IMR-90 (cell line): Measurements from ENCODE around the gene BLMH. TPM values are rescaled to one million over a fixed set of nuclear protein-coding genes. Genes with fewer than 3 reads are reported as not detected.

Source experiments
- ATAC-seq: fragments of 200-7000 bp; cut with Tn5 transposase; 2 replicates; pipeline ENCODE4 v1.9.1; 2020; ENCODE audit warnings: low read depth, mild to moderate bottlenecking, moderate library complexity
- BruUV-seq: library from RNA; stranded (reverse); fragments of 400-500 nt; replicated peaks from 2 replicates; lab custom pipeline; 2021; lab: Mats Ljungman, UMichigan
- CTCF ChIA-PET: fragments of 300-600 bp; formaldehyde crosslinking; extraction: SDS; loops from one replicate; lab custom pipeline; 2021; ENCODE audit warnings: antibody characterized with exemption; lab: Yijun Ruan, JAX
- POLR2A ChIA-PET: fragments of 300-600 bp; sonication (Branson Sonifier 250); formaldehyde crosslinking; loops from one replicate; lab custom pipeline; 2022; ENCODE audit warnings: antibody characterized with exemption; ENCODE audit not compliant: unreplicated experiment; lab: Charles Lee
- DNase-seq: peaks from one replicate; pipeline ENCODE4 v3.0.0; 2013
- H2AFZ ChIP-seq: replicated peaks from 2 replicates; pipeline ENCODE3; 2013; ENCODE audit warnings: low read length, mild to moderate bottlenecking; ENCODE audit not compliant: poor library complexity
- H2AK5ac ChIP-seq: 2 replicates; pipeline ENCODE4 v1.6.1; 2013; ENCODE audit warnings: low read depth, low read length, inconsistent platforms
- H2AK9ac ChIP-seq: replicated peaks from 2 replicates; pipeline ENCODE3; 2013; ENCODE audit warnings: mild to moderate bottlenecking, low read depth, low read length, moderate library complexity; ENCODE audit not compliant: poor library complexity
- H2BK120ac ChIP-seq: 2 replicates; pipeline ENCODE4 v1.6.1; 2013; ENCODE audit warnings: low read depth, low read length, inconsistent platforms
- H2BK15ac ChIP-seq: 3 replicates; pipeline ENCODE4 v1.6.1; 2013; ENCODE audit warnings: low read depth, low read length, inconsistent platforms
- H2BK20ac ChIP-seq: 2 replicates; pipeline ENCODE4 v1.6.1; 2013; ENCODE audit warnings: low read depth, mild to moderate bottlenecking, inconsistent platforms, low read length, moderate library complexity
- H2BK5ac ChIP-seq: 2 replicates; pipeline ENCODE4 v1.6.1; 2013; ENCODE audit warnings: mild to moderate bottlenecking, low read depth, low read length, inconsistent platforms; ENCODE audit not compliant: poor library complexity, severe bottlenecking
- H3K14ac ChIP-seq: replicated peaks from 2 replicates; pipeline ENCODE4 v1.6.1; 2013; ENCODE audit warnings: low read depth, low read length, inconsistent platforms
- H3K18ac ChIP-seq: 2 replicates; pipeline ENCODE4 v1.6.1; 2013; ENCODE audit warnings: low read depth, low read length, control low read depth
- H3K23ac ChIP-seq: 2 replicates; pipeline ENCODE4 v1.6.1; 2013; ENCODE audit warnings: low read depth, low read length, inconsistent platforms
- H3K27ac ChIP-seq: 2 replicates; pipeline ENCODE4 v1.5.1; 2013; ENCODE audit warnings: mild to moderate bottlenecking, control low read depth, low read length; ENCODE audit not compliant: insufficient read depth
- H3K27me3 ChIP-seq: 2 replicates; pipeline ENCODE4 v1.6.1; 2013; ENCODE audit warnings: low read length; ENCODE audit not compliant: control insufficient read depth, insufficient read depth
- H3K36me3 ChIP-seq: 2 replicates; pipeline ENCODE4 v1.6.1; 2013; ENCODE audit warnings: low read length, mixed read lengths; ENCODE audit not compliant: control insufficient read depth, insufficient read depth
- H3K4ac ChIP-seq: 2 replicates; pipeline ENCODE4 v1.6.1; 2013; ENCODE audit warnings: low read depth, low read length, inconsistent platforms
- H3K4me1 ChIP-seq: 2 replicates; pipeline ENCODE4 v1.6.1; 2013; ENCODE audit warnings: low read length, mixed read lengths; ENCODE audit not compliant: control insufficient read depth, insufficient read depth
- H3K4me2 ChIP-seq: 2 replicates; pipeline ENCODE4 v1.6.1; 2013; ENCODE audit warnings: low read depth, mild to moderate bottlenecking, control low read depth, low read length, moderate library complexity
- H3K4me3 ChIP-seq: 2 replicates; pipeline ENCODE4 v1.5.1; 2013; ENCODE audit warnings: low read depth, mild to moderate bottlenecking, control low read depth, low read length, moderate library complexity; ENCODE audit not compliant: insufficient read depth
- H3K56ac ChIP-seq: 2 replicates; pipeline ENCODE4 v1.6.1; 2013; ENCODE audit warnings: low read length, inconsistent platforms; ENCODE audit not compliant: insufficient read depth; ENCODE audit errors: extremely low read depth
- H3K79me1 ChIP-seq, 2 experiments: 2 replicates each; pipeline ENCODE4 v1.6.1; 2013; ENCODE audit warnings: low read length in 2 of 2, inconsistent platforms in 1 of 2, low read depth in 1 of 2
- H3K9ac ChIP-seq: 2 replicates; pipeline ENCODE4 v1.6.1; 2013; ENCODE audit warnings: low read depth, low read length, control low read depth
- H3K9me1 ChIP-seq: 2 replicates; pipeline ENCODE4 v1.6.1; 2013; ENCODE audit warnings: low read length, inconsistent platforms; ENCODE audit not compliant: insufficient read depth
- H3K9me3 ChIP-seq: 2 replicates; pipeline ENCODE4 v1.6.1; 2013; ENCODE audit warnings: low read length; ENCODE audit not compliant: control insufficient read depth, insufficient read depth
- H4K20me1 ChIP-seq: 2 replicates; pipeline ENCODE4 v1.6.1; 2013; ENCODE audit warnings: low read length, inconsistent platforms; ENCODE audit not compliant: insufficient read depth
- H4K5ac ChIP-seq: 2 replicates; pipeline ENCODE4 v1.6.1; 2013; ENCODE audit warnings: mild to moderate bottlenecking, low read depth, low read length, control low read depth
- H4K8ac ChIP-seq, 2 experiments: 2 replicates each; pipeline ENCODE4 v1.6.1; 2013; ENCODE audit warnings: low read depth in 2 of 2, low read length in 2 of 2, control low read depth in 1 of 2, inconsistent platforms in 1 of 2
- H4K91ac ChIP-seq: 2 replicates; pipeline ENCODE4 v1.6.1; 2013; ENCODE audit warnings: low read depth, low read length, inconsistent platforms; ENCODE audit not compliant: insufficient read depth
- CEBPB ChIP-seq: IDR thresholded peaks from 2 replicates; pipeline ENCODE4 v1.6.1; 2012; ENCODE audit warnings: low read depth, low read length, improper control_type of control experiment
- NFE2L2 ChIP-seq: fragments of 150-350 bp; IDR thresholded peaks from 2 replicates; pipeline ENCODE4 v1.6.1; 2016; ENCODE audit warnings: low read depth, mild to moderate bottlenecking, low read length
- WGBS, 2 experiments: methylation state at CpG; one replicate each; pipeline versions ENCODE4 v1.1.5 to v1.1.7; 2013; ENCODE audit warnings: missing lambda C conversion rate in 2 of 2; ENCODE audit not compliant: insufficient read length in 1 of 2; ENCODE audit errors: extremely low coverage in 2 of 2; 5-methylcytosine and 5-hydroxymethylcytosine counted together
- dilution Hi-C: fragments of 300-500 bp; cut with HindIII; formaldehyde crosslinking; loops from one replicate; pipeline ENCODE4 v1.14.3; 2018; ENCODE audit warnings: low sequenced_read_pairs; ENCODE audit not compliant: unreplicated experiment
- in situ Hi-C: fragments of 300-500 bp; cut with MboI; formaldehyde crosslinking; loops from 3 replicates; pipeline ENCODE4 v1.14.3; 2019; ENCODE audit warnings: low sequenced_read_pairs, inconsistent platforms, mixed read lengths
- intact Hi-C: fragments of 100-400 bp; cut with micrococcal nuclease; formaldehyde crosslinking; loops from 2 replicates; pipeline ENCODE4 v1.10.0; 2022
- polyA plus RNA-seq, 3 experiments: library from polyadenylated mRNA; depleted of rRNA; stranded (reverse); fragments of >200 nt; gene quantifications; 2 replicates each; pipeline ENCODE4 v1.2.3, GENCODE V29; 2012; ENCODE audit warnings: low replicate concordance in 1 of 3
- total RNA-seq: library from RNA; depleted of rRNA; stranded (reverse); fragments of >200 nt; gene quantifications from 2 replicates; pipeline ENCODE4 v1.2.3, GENCODE V29; 2012

Gene BLMH
- total and polyA plus RNA-seq, 2 of the 4 experiments (the other 2 are of a cell fraction), result 17.3 to 20.8 TPM

DNA sequence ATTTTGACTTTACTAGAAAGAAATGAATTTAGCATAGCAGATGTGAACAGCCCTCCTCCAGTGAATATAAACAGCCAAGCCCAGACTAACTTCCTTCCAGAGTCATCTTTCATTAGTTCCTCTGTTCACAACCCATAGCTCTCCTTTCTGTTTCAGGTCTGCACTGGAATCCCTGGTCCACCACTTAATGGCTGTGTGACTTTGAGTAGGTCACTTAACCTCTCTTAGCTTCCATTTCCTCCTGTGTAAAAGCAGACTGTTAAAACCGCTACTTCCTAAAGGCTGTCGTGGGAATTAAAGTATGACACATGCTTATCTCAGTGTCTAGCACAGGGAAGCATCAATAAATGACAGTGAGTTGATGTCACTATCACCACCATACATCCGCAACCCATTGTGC lies 63.7 kb downstream of the BLMH start:
- WGBS, 2 experiments, result 100% methylated on average over 1 of the region's 3 CpGs; no CpG with 5 or more reads in 1 of the 2 experiments
- TF ChIP-seq CEBPB, result no peak
- no peak for TF ChIP-seq NFE2L2
- POLR2A ChIA-PET, result no interaction called here

More for the DNA sequence above, 63.7 kb downstream of the BLMH start:
- Histone ChIP-seq H3K9me3 (no peaks in the 10 kb centered on the region), H4K5ac (no peak overlapping the region), H3K9ac (no peak overlapping the region), H4K91ac (no peak overlapping the region), H4K20me1 (no peaks in the 10 kb centered on the region), H2AFZ (no peak overlapping the region), H2BK5ac (no peak overlapping the region), H3K4me3 (no peak overlapping the region), H3K4me2 (no peak overlapping the region), H3K14ac (no peak overlapping the region), H3K79me1 (no peaks in the 10 kb centered on the region), H3K36me3 (no peaks in the 10 kb centered on the region), H4K8ac (no peak overlapping the region), H3K23ac (no peak overlapping the region), H3K4ac (no peak overlapping the region), H3K27me3 (peaks cover 57% of the 10 kb centered on the region), H2AK5ac (no peak overlapping the region), H3K18ac (no peak overlapping the region), H3K9me1 (0 out of 2 replicates have a peak, but pooled peaks cover 3% of the 10 kb centered on the region), H2BK20ac (no peak overlapping the region), H2BK15ac (no peak overlapping the region), H3K27ac (no peak overlapping the region), H2AK9ac (no peak overlapping the region), H3K4me1 (no peaks in the 10 kb centered on the region; the same call in 1 of the 2 replicates), H2BK120ac (no peak overlapping the region), H3K56ac (no peak overlapping the region)
- BruUV-seq, result no TSS peak
- intact Hi-C loops, result no loop called here
- in situ Hi-C loops, result no loop called here
- CTCF ChIA-PET, result no interaction called here
- ATAC-seq (peak; percentile 72), DNase-seq (no peak)
- dilution Hi-C loops, result no loop called here
